HG03565 (cell line): ENCODE measurements around the gene LRIG1.
A peak's percentile ranks its signal among the peaks of the same experiment; 100 is the strongest.

Experiments
- ATAC-seq: cut with Tn5 transposase; IDR thresholded peaks from one replicate; pipeline ENCODE4 v1.9.1; 2021; ENCODE audit warnings: mild to moderate bottlenecking, moderate library complexity; ENCODE audit not compliant: unreplicated experiment

The LRIG1 gene

GRCh38 chr3:66392966-66393332 is 107.9 kb downstream of the LRIG1 start:
- ATAC-seq: no peak

GRCh38 chr3:66392512-66392911 is 108.3 kb downstream of the LRIG1 start:
- ATAC-seq: no peak

DNA sequence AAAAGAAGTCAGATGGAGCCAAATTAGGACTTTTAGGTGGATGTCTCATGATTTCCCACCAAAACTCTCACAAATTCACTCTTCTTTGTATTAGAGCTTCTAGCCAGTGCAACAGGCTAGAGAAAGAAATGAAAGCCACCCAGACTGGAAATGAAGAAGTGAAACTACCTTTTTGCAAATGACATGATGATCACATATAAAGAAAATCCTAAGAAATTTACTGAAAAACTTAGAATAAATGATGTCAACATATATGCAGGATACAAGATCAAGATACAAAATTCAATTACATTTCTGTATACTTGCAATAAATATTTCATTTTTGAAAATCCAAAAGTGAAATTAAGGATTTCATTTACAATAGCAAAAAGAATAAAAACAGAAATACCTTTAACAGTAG is 110.8 kb downstream of the LRIG1 start:
- peak; percentile 33 for ATAC-seq

DNA sequence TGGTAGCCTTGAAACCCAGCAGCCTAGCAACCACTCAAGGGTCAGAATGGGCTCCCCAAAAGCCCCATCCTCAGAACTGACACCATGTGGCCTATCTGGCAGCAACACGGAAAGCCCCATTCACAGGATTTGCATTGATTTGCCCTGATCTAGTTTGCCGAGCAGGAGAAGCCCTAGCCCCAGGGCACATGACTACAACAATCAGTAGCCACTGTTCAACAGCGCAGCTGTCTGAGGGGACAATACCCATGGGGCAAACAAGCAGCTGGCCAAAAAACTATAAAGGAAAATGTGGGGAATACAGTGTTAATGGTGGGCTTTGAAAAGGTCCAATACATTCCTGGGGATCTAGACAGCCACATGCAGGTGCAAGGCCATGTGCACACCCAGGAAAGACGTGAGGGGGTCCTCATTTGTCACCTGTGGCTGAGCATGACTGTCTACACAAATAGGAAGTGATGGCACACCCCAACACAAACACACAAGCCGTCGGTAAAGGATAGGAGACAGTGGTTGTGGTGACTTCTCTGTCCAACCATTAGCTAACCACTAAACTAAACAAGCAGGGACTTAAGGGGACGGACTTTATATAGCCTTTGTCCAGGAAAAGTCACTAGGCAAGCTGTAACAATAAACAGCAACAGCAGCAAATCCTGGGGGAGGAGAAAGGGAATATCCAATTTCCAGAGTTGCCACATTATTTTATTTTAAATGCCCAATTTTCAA is 113.7 kb downstream of the LRIG1 start:
- peak; percentile 42 for ATAC-seq

- peak; percentile 63 for ATAC-seq
Measured at GRCh38 chr3:66386011-66386924, 114.6 kb downstream of the LRIG1 start.

DNA sequence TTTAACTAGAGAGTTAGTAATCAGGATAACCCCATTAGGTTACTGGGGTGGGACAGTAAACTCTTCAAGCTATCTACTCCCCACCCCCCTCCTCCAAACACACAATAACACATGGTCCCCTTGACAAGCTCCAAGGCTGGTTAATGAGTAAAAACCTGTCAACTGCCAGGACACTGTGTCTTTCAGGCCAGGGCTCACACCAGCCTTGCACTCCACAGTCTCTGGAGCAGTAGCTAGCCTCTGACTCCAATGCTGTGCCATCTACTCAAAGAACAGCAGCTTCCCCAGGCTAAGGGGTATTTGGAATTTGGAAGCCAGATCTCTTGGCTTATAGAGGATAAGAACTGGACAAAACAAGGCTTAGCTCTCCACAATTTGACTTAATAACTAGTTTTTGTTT is 115.8 kb downstream of the LRIG1 start:
- ATAC-seq: no peak

DNA sequence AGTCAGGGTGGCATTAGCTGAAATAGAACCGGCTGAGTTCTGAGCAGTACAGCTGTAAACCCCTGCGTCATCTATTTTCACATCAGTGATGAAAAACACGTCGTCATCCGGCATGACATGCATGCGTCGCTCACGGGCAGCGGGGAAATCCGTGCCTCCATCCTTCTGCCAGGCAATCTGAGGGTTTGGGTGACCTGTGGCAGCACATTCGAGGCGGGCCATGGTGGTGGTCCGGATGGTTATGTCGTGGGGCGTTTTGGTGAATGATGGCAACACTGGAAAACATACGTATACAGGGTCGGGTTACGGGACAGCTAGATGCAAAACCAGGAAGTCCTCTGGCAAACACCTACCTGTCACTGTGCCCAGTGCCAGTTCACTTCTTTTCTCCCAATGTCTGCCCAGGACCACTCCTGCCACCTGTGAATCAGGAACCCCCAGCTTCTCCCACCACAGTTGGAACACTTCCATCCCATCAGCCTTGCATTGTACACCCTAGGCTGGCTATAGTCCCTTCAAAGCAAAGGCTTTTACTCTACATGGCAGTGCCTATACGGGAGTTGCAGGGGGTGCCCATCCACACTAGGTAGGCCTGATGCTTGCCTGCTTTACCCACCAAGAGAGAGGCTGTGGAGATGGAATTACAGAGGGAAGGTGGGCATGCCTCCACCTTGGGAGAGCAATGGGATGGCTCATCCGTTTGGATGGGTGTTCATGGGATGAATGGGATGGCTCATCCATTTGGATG is 116.7 kb downstream of the LRIG1 start:
- ATAC-seq: no peak

GRCh38 chr3:66383023-66383422 is 117.8 kb downstream of the LRIG1 start:
- ATAC-seq: no peak

DNA sequence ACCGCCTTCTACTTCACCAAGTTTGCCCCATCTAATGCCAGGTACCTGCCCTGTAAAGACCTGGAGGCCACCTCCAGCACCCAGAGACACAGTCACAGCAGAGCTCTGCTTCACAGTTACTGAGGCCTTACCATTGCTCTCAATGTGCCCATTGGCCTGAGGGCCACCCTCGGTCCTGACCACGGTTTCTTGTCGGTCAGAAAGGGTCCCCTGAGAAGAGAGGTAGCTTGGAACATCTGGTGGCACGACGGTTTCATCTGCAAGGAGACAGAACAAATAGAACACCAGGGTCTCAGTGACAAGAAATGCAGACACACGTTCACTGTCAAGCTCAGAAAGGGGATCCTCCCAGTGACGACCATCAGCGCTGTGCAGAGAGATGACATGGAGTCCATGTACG is 118.7 kb downstream of the LRIG1 start:
- no peak for ATAC-seq

DNA sequence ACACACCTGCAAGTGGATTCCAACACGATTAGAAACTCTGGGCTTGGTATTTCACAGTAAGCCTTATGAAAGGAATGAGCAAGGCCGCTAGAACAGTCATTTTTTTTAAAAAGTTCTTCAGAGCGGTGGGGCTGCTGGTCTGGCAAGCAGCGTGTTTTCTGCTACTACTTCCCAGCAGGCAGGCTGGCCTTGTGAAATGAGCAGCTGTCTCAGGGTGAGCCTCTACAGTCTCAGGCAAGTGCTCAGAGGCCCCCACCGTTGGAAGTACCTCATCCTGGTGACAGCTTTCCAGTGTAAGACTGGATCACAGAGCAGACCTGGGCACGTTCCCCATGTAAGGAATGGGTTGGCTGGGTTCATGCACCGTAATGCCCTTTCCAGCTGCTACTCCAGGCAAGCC is 119.2 kb downstream of the LRIG1 start:
- ATAC-seq: no peak

DNA sequence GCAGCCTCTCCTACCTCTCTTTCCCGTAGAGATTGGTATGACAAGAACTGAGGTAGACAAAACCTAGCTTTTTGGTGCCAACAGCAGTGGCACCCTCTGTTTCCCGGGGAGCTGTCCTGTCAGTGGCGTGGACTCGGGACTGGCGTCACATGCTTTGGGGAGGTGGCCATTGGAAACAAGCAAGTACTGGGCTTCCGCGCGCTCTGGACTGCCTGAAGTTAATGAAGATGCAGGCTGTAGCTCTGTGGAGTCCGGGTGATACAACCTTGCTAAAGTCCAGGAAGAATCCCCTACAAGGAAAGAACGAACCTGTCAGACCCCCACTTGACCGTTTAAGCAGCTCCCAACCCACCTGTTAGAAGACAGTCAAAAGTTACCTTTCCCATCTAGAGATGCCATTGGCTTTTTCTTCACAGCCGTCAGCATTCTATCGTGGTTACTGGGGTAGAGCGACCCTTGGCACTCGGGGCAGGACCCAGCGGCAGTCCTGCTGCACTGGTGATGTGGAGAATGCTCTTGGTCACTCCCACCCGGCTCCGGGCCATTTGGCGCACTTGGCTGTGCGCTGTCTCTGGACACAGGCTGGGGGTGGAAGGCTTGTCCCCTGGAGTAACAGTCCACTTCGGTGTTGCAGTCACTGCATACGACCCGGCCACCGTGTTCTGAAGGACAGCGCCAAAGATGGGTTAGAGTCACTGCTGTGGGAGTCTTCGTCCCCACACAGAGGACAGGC is 120.5 kb downstream of the LRIG1 start:
- ATAC-seq: no peak

DNA sequence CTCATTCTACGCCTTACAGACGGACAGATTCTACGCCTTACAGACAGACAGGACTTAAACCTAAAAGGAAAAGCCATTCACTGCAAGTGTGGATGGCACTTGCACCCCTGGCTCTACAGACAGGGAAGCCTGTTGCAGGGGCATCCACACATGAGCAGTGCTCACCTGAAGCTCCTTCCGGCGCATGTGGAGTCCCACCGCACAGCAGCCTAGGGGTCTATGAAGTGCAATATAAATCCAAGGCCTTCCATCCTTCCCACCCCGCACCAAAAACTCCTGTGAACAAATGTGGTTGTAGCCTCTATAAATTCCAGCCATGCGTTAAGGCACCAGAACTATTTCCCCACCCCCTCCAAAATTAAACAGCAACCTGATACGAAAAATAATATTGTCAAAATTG is 121.3 kb downstream of the LRIG1 start:
- ATAC-seq: no peak

DNA sequence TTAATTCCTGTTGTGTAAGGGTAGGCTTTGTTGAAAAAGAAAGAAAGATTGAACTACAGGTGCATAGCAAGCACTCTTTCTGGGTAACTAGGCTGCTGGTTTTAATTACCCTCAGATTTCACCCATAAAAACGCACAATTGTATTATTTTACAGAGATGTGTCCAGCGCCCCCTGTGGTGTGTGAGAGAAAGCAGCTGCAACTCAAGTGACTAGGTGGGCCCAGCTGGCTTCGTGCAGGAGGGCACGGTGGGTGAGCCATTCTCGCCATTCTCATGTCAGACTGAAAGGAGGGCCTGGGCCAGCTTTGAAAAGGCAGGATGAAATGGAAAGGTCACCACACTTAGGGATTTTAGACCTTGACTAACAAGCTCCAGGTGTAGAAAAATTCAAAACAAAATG is 122.6 kb downstream of the LRIG1 start:
- ATAC-seq: no peak

- ATAC-seq: no peak
Measured at GRCh38 chr3:66377800-66378199, 123.0 kb downstream of the LRIG1 start.

DNA sequence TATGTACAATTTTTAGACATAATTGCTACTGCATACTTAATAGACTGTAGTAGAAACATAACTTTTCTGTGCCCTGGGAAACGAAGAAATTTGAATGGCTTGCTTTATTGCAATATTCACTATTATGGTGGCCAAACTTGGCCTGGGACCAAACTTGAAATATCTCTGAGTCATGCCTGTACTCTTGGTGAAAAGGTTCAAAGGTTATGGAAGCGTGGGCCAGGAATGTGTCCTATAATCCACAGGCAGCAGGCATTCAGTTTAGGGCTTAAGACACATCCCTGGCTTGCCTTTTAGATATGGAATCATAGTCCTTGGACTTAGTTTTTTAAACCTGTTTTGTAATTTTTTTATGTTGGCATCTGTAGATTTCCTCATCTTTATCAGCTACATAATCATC is 124.3 kb downstream of the LRIG1 start:
- no peak for ATAC-seq

- ATAC-seq: no peak
Measured at GRCh38 chr3:66372681-66373350, 128.0 kb downstream of the LRIG1 start.

- ATAC-seq: no peak
Measured at GRCh38 chr3:66371432-66371831, 129.4 kb downstream of the LRIG1 start.

DNA sequence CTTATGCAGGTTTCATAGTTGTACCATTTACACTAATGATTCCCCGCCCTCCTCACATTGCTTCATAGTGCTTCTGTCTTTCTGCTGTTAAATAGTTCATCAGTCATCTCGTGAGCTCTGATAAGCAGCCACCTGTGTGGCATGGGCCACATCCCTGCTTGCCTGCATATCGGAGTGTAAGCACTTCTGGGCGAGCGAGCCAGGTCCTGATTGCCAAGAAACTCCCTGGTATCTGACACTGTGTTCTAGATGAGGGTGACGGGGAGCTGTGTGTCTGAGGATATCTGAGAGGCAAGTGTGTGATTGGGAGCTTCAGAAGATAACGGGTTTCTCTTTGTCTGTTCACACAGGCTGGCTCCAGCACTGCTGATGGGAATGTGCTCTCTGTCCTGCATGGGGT is 130.6 kb downstream of the LRIG1 start:
- ATAC-seq: no peak

DNA sequence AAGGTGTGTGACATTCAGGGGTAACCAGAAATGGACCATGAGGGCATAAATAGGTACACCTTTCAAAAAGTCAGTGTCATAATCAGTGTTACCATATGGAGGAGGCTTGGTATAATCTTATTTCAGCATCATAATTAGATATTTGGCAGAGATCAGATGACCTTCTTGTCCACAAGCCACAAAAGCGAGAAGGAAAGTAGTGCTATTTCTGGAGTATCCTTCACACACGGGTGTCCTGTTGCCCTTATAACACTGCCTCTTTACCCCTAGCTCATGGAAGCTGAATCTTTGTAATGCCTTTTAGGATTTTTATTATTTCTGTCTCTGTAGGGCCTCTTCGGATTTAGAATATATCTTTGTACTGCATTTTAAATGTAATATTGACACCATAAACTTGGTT is 132.8 kb downstream of the LRIG1 start:
- ATAC-seq: no peak

DNA sequence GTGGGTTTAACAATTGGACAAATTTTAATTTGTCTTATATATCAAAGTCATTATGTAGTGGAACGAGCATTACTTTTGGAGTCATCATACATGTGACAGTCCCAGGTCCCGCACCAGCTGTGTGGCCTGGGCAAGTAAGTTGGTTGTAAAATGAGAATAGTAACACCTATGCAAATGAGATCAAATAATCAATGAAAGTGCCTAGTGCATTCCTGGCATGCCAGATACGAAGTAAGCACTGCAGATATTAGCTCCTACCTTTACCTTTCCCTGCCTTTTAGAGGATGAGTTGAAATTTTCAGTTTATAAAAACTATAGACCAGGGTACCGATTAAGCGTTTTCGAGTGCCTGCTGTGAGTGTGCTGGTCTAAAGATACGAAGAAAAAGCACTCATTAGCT is 134.1 kb downstream of the LRIG1 start:
- ATAC-seq: no peak
